ENCODE results near the gene MUC12.
"Not testable (repeated sequence)": the region's sequence is repeated elsewhere in the genome, so short reads cannot be mapped to it uniquely, and the experiment has no call there.

Gene MUC12

GRCh38 chr7:101064176-101064550 is 94.8 kb downstream of the MUC12 start:
- DNase-seq (ENCODE audit: low read depth in 1 of 2, low spot score in 1 of 2) = not testable (repeated sequence)

- not testable (repeated sequence) for DNase-seq (ENCODE audit: low read depth in 1 of 2, low spot score in 1 of 2)
Measured at GRCh38 chr7:101065162-101065561, 95.8 kb downstream of the MUC12 start.

GRCh38 chr7:101066141-101066832 is 96.9 kb downstream of the MUC12 start:
- DNase-seq (ENCODE audit: low read depth in 1 of 2, low spot score in 1 of 2) = no peak

- DNase-seq (ENCODE audit: low read depth in 1 of 2, low spot score in 1 of 2) = no peak
Measured at GRCh38 chr7:101066833-101067177, 97.4 kb downstream of the MUC12 start.

- DNase-seq (ENCODE audit: low read depth in 1 of 2, low spot score in 1 of 2) = no peak
Measured at GRCh38 chr7:101068401-101068800, 99.0 kb downstream of the MUC12 start.

Data from activated CD4-positive, alpha-beta T cell treated with anti-CD3 and anti-CD28 coated beads, Interleukin-2, amount 50 U/mL, for 24 hours (primary cell).